ENCODE results near the gene ALKBH8. TPM values are rescaled to one million over a fixed set of nuclear protein-coding genes. Genes with fewer than 3 reads are reported as not detected.
"Not testable (repeated sequence)": the region's sequence is repeated elsewhere in the genome, so short reads cannot be mapped to it uniquely, and the experiment has no call there.

ALKBH8 gene
- total RNA-seq, 4 donors from 2014 or later, result 5.6 to 14.5 (median 9.2) TPM

GRCh38 chr11:107472966-107473365 lies 92.6 kb downstream of the ALKBH8 start:
- TF ChIP-seq POLR2A (IDR thresholded peaks at IDR 0.05) (no peak), CTCF (IDR thresholded peaks at IDR 0.05) (no peak)
- intact Hi-C loops (cut with DNase I; ENCODE audit: low total_unique reads), result no loop called here
- no peak overlapping the region for H3K4me3 ChIP-seq (ENCODE audit: low read depth, poor library complexity, severe bottlenecking)
- WGBS, 2 donors, result 60 to 61% methylated on average over 1 of the region's 1 CpG
- no peak for DNase-seq (ENCODE audit: low spot score in 2 of 2)

GRCh38 chr11:107468596-107468995 lies 96.9 kb downstream of the ALKBH8 start:
- H3K4me3 ChIP-seq (ENCODE audit: low read depth, poor library complexity, severe bottlenecking), result no peak overlapping the region
- no peak for TF ChIP-seq CTCF (IDR thresholded peaks at IDR 0.05)
- no peak for TF ChIP-seq POLR2A (IDR thresholded peaks at IDR 0.05)
- no peak for DNase-seq (ENCODE audit: low spot score in 2 of 2)
- 31 to 38% methylated on average over 3 of the region's 3 CpGs for WGBS, 2 donors
- intact Hi-C loops (cut with DNase I; ENCODE audit: low total_unique reads), result no loop called here

GRCh38 chr11:107467696-107468095 lies 97.8 kb downstream of the ALKBH8 start:
- intact Hi-C loops (cut with DNase I; ENCODE audit: low total_unique reads), result no loop called here
- 37 to 38% methylated on average over 1 of the region's 1 CpG for WGBS, 2 donors

GRCh38 chr11:107466275-107466866 lies 99.2 kb downstream of the ALKBH8 start:
- intact Hi-C loops (cut with DNase I; ENCODE audit: low total_unique reads); DNase-seq (ENCODE audit: low spot score in 2 of 2); H3K4me3 ChIP-seq (ENCODE audit: low read depth, poor library complexity, severe bottlenecking): not testable (repeated sequence)
- WGBS, 2 donors, result 78 to 94% methylated on average over 10 of the region's 10 CpGs

More at GRCh38 chr11:107467696-107468095, 97.8 kb downstream of the ALKBH8 start:
- DNase-seq (ENCODE audit: low spot score in 2 of 2), result no peak
- H3K4me3 ChIP-seq (ENCODE audit: low read depth, poor library complexity, severe bottlenecking), result no peak overlapping the region
- TF ChIP-seq CTCF (IDR thresholded peaks at IDR 0.05) (no peak), POLR2A (IDR thresholded peaks at IDR 0.05) (no peak)

DNA sequence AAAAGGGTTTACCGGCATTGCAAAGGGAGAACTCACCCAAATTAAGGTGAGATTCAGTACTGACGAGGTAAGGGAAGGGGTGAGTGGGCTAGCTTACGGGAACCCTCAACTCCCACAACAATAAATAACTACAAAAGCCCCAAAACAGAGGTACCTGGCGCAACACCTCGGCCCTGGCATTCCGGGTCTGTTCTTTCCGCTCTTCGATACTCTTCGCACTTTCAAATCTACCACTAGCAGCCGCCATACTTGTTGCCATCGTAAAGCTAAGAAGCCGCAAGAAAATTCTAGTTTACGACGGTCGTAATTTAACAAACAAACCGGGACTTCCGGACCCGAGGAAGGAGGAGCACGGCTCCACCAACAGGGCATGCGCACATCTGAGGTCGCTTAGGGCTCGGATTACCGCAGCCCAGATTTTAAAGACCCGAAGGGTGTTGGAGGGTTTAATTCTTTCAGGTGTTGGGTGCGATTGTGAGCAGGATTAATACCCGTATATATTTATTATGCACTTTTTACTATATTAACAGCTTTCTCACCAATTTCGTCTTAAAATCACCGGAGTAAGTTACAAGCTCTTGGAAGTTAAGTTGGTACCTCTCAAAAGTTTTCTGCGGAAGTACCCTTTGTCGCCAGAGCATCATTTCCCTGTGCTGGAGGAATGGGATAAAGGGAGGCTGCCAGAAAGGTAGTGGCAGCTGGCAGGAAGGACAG lies 107.8 kb downstream of the ALKBH8 start, which contains the start of gene CWF19L2:
Gene CWF19L2 (minus strand): TSS at position 268 of the 714 bp plus-strand sequence. CDS start 9 bp downstream, at position 259.
- 0 to 1% methylated on average over 30 of the region's 30 CpGs for WGBS, 2 donors

More for the DNA sequence above, 107.8 kb downstream of the ALKBH8 start, which contains the start of gene CWF19L2:
- TF ChIP-seq CTCF (IDR thresholded peaks at IDR 0.05), result no peak
- no peak for TF ChIP-seq POLR2A (IDR thresholded peaks at IDR 0.05)
- DNase-seq (ENCODE audit: low spot score in 2 of 2), result peak; percentile 87 to 96
- intact Hi-C loops (cut with DNase I; ENCODE audit: low total_unique reads), result no loop called here
- peak within 1 kb of the TSS; percentile 53 for H3K4me3 ChIP-seq (ENCODE audit: low read depth, poor library complexity, severe bottlenecking)
